ENCODE results near the gene ARHGEF7. TPM values are rescaled to one million over a fixed set of nuclear protein-coding genes. Genes with fewer than 3 reads are reported as not detected.
A peak's percentile ranks its signal among the peaks of the same experiment; 100 is the strongest.
"Not testable (repeated sequence)": the region's sequence is repeated elsewhere in the genome, so short reads cannot be mapped to it uniquely, and the experiment has no call there.

The ARHGEF7 gene
- total RNA-seq, 4 donors from 2014 or later = 69.9 to 163 (median 102) TPM

DNA sequence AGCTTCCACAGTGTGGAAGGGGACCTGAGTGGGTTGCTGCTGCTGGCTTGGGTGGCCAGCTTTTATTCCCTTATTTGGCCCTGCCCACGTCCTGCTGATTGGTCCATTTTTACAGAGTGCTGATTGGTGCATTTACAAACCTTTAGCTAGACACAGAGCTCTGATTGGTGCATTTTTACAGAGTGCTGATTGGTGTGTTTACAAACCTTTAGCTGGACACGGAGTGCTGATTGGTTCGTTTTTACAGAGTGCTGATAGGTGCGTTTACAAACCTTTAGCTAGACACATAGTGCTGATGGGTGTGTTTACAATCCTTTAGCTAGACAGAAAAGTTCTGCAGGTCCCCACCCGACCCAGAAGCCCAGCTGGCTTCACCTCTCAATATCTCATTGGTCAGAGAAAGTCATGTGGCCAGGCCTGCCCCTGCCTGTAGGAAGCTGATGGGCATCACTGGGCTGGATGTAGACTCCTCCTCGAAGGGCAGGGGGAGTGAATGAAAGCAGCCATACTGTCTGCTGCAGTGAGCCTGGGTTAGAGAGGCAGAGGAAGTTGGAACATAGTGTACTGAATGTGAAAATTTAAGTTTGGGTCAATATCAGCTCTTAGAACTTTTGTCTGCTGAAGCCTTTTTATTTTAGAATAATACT lies 83.7 kb downstream of the ARHGEF7 start:
- not testable (repeated sequence) for ATAC-seq (ENCODE audit: low FRiP score); DNase-seq (ENCODE audit: low spot score)

DNA sequence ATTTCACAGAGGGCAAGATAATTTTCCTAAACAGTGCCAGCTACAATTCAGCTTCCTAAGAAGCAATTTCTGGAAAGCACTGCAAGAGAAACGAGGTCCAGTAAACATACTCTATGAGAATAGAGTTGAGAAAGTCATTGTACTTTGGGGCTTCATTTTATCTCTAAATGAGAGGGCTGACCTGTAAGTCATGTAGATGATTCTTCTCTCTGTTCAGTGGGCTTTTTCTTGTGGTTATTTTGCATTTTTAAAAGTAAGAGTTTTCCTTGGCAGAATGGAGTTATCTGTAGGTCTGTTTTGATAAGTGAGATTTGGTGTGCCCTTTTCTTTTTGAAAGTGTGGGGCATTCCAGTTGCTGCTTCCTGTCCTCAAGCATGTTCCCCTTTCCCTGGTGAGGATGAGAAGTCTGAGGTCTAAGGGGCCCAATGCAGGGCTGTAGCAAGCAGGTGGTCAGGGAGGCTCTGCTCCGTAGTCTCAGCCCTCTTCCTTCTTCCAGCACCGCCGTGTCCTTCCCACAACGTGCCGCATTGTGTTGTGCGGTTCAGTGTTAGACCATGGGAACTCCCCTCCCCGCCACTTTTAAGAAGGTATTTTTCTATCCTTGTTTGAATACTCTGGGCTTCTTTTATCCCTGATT lies 86.3 kb downstream of the ARHGEF7 start:
- DNase-seq (ENCODE audit: low spot score) (no peak), ATAC-seq (ENCODE audit: low FRiP score) (no peak)
- TF ChIP-seq, protein P1, sequence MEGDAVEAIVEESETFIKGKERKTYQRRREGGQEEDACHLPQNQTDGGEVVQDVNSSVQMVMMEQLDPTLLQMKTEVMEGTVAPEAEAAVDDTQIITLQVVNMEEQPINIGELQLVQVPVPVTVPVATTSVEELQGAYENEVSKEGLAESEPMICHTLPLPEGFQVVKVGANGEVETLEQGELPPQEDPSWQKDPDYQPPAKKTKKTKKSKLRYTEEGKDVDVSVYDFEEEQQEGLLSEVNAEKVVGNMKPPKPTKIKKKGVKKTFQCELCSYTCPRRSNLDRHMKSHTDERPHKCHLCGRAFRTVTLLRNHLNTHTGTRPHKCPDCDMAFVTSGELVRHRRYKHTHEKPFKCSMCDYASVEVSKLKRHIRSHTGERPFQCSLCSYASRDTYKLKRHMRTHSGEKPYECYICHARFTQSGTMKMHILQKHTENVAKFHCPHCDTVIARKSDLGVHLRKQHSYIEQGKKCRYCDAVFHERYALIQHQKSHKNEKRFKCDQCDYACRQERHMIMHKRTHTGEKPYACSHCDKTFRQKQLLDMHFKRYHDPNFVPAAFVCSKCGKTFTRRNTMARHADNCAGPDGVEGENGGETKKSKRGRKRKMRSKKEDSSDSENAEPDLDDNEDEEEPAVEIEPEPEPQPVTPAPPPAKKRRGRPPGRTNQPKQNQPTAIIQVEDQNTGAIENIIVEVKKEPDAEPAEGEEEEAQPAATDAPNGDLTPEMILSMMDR (IDR thresholded peaks at IDR 0.05) = no peak

DNA sequence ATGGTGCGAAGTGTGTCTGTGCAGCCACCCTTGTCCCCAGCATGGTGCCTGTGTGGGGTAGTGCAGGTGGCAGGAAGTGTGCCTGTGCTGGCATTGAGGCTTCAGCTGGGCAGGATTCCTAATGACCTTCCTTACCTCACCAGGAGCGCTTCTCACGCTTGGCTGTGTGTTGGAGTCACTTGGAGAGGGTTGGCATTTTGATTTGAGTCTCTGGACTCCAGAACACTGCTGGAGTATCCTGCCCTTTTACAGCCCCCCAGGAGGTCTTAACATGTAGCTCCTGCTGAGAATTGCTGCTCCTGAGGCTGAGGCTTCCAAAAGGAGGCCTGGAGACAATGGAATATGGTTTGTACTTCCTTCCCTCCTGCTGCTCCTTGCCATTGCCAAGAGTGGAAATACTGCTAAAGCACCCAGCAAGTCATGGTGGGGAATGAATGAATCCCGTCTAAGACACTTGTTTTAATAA lies 87.1 kb downstream of the ARHGEF7 start:
- TF ChIP-seq, protein P1 (IDR thresholded peaks at IDR 0.05) = no peak
- DNase-seq (ENCODE audit: low spot score) = no peak
- no peak for ATAC-seq (ENCODE audit: low FRiP score)

DNA sequence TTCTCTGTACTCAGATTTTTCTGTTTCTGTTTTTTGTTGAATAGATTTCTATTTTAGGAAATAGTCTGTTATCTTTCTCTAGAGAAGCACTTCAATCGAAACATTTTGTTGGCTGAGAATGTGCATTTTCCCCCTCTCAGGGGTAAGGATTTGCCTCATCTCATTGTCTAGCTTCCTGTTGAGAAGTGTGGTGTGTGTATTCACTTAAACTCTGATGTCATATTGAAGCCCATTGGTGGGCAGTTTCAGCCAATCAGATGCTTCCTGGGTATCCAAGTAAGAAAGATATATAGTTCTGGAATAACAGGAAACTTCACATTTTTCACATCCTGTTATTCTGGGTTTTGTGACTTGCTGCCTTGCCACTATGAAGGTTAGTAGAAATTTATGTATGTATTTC lies 87.6 kb downstream of the ARHGEF7 start:
- TF ChIP-seq, protein P1 (IDR thresholded peaks at IDR 0.05) = no peak
- no peak for ATAC-seq (ENCODE audit: low FRiP score)

DNA sequence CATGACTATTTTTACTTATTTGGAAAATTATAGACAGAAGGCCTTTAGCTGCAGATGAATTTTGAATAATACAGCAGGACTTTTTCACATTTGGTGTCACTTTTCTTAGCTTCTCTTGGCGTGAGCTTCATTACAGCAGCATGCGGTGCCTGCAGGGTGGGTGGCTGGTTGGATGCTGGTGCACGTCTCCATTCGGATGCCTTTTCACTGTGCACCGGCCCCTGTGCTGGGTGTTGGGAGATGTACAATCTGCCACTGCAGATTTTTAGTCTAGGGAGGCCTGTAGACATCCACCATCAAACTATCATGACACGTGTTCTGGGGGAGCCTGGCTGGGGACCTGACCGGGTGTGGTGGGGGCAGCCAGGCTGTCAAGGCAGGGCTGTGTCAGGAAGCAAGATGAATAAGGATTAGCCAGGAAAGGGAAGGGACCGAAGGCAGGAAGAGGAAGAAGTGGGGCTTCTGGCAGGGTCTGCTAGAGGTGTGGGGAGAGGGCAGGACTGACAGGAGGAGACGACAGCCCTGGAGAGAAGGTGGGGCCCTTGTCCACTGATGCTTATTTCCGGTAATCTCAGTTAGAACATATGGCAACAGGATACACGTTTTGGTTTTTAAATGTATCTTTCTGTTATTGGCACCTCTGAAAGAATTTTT lies 88.8 kb downstream of the ARHGEF7 start:
- no peak for ATAC-seq (ENCODE audit: low FRiP score)
- no peak for DNase-seq (ENCODE audit: low spot score)
- TF ChIP-seq, protein P1 (IDR thresholded peaks at IDR 0.05) = no peak

More for the DNA sequence above, 87.6 kb downstream of the ARHGEF7 start:
- DNase-seq (ENCODE audit: low spot score) = no peak

DNA sequence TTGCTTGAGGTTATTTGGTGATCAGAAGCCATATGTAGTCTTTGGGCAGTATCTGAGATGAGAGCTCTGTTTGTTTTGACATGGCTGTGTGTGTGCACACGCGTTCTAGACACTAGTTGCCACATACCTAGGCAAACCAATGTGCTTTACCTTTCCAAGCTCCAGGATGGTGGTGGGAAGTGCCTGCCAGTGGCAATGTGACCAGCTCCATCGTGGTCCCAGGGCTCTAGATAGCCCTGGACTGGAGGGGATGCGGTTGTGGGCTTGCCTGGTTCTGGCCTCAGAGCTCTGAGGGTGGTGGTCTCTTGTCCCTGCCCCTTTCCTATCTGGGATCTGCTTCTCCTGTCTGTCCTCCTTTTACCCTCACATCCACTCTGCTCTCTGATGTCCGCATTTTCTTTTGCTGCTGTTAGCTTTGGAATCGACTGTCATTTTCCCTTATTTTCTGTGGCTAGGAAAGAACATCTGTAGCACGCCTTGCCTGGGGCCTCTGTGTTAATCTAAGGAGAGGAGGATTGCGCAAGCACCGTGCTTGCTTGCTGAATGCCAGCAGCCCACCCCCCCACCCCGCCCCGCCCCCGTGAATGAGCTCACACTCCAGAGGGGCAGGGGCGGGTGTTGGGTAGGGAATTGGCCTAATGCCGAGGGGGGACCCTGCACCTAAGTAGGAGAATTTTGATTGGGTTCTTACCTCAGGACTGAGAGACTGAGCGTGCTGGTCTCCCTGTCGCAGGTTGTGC lies 89.5 kb downstream of the ARHGEF7 start:
- TF ChIP-seq, protein P1 (IDR thresholded peaks at IDR 0.05) = no peak

DNA sequence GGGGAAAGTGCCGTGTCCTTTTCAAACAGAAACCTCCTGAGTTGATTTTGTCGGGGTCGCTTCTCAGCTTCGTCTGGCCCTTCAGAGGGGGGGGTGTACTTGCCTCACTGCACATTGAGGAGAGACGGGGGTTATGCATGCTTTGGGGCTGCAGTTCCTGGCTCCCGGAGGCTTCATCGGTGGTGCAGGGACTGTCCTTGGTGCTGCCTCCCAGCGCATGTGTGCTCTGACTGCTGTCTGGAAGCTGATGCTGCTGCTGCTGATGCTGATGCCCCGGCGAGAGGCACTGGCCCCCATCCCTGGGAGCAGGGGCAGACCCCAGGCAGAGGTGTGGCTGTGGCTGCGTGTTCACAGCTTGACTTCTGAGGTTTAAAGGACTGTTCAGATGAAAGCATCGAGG lies 91.0 kb downstream of the ARHGEF7 start:
- DNase-seq (ENCODE audit: low spot score) (no peak), ATAC-seq (ENCODE audit: low FRiP score) (no peak)
- TF ChIP-seq, protein P1 (IDR thresholded peaks at IDR 0.05) = no peak

More for the DNA sequence above, 89.5 kb downstream of the ARHGEF7 start:
- no peak for DNase-seq (ENCODE audit: low spot score)
- ATAC-seq (ENCODE audit: low FRiP score) = peak; percentile 66
